ENCODE results near the gene EPHB4. TPM values are rescaled to one million over a fixed set of nuclear protein-coding genes. Genes with fewer than 3 reads are reported as not detected.

Gene EPHB4
- total and polyA plus RNA-seq, 2 experiments from 2014 or later: 23.3 to 164 TPM

- Histone ChIP-seq H2AFZ (no peak overlapping the region), H3K36me3 (ENCODE audit: insufficient read depth) (no peaks in the 10 kb centered on the region), H3K79me2 (replicated peaks; ENCODE audit: insufficient read depth) (no peaks in the 10 kb centered on the region), H3K4me2 (no peak overlapping the region), H4K20me1 (replicated peaks; ENCODE audit: insufficient read depth) (no peaks in the 10 kb centered on the region), H3K27me3 (ENCODE audit: insufficient read depth) (no peaks in the 10 kb centered on the region), H3K4me3 (no peak overlapping the region), H3K9me2 (ENCODE audit: insufficient read depth) (no peaks in the 10 kb centered on the region), H3K4me1 (ENCODE audit: insufficient read depth) (no peaks in the 10 kb centered on the region; the same call in 1 of the 2 replicates), H3K27ac (ENCODE audit: low read depth) (no peak overlapping the region), H3F3A (replicated peaks; ENCODE audit: low read depth) (no peaks in the 10 kb centered on the region)
- no peak for TF ChIP-seq JUNB (IDR thresholded peaks at IDR 0.05; ENCODE audit: unreplicated experiment)
- TF ChIP-seq CTCF (conservative IDR thresholded peaks at IDR 0.05; ENCODE audit: low read depth in 2 of 2): peak; percentile 24 to 39; a peak in 2 of 4 replicates
- peaks cover 6% of the 10 kb centered on the region; the same call in 2 of the 3 replicates for H3K9me3 Mint-ChIP-seq
- peak; percentile 73 for ATAC-seq
- no peak overlapping the region for H3K4me3 Mint-ChIP-seq
- H3K27ac Mint-ChIP-seq: no peak overlapping the region
- DNase-seq (ENCODE audit: low spot score): no peak
- no peaks in the 10 kb centered on the region for H3K36me3 Mint-ChIP-seq (ENCODE audit: low read depth)
- H3K27me3 Mint-ChIP-seq (ENCODE audit: insufficient read depth, low read depth, poor library complexity): peaks cover 5% of the 10 kb centered on the region
- peaks cover 8% of the 10 kb centered on the region for H3K4me1 Mint-ChIP-seq
Measured at GRCh38 chr7:100781255-100781654, 46.1 kb downstream of the EPHB4 start.

- Histone ChIP-seq H4K20me1 (replicated peaks; ENCODE audit: insufficient read depth) (no peaks in the 10 kb centered on the region), H3K9me2 (ENCODE audit: insufficient read depth) (no peaks in the 10 kb centered on the region), H2AFZ (peak overlapping the region; percentile 43; the same call in 1 of the 2 replicates), H3K4me1 (ENCODE audit: insufficient read depth) (no peaks in the 10 kb centered on the region), H3F3A (replicated peaks; ENCODE audit: low read depth) (no peaks in the 10 kb centered on the region), H3K27me3 (ENCODE audit: insufficient read depth) (no peaks in the 10 kb centered on the region), H3K27ac (ENCODE audit: low read depth) (no peak overlapping the region), H3K36me3 (ENCODE audit: insufficient read depth) (no peaks in the 10 kb centered on the region), H3K4me3 (no peak overlapping the region), H3K79me2 (replicated peaks; ENCODE audit: insufficient read depth) (no peaks in the 10 kb centered on the region), H3K4me2 (no peak overlapping the region)
- peaks cover 1% of the 10 kb centered on the region; the same call in 2 of the 3 replicates for H3K4me1 Mint-ChIP-seq
- no peaks in the 10 kb centered on the region for H3K36me3 Mint-ChIP-seq (ENCODE audit: low read depth)
- no peak overlapping the region for H3K4me3 Mint-ChIP-seq
- no peak for DNase-seq (ENCODE audit: low spot score)
- no peak overlapping the region for H3K27ac Mint-ChIP-seq
- peaks cover 6% of the 10 kb centered on the region for H3K27me3 Mint-ChIP-seq (ENCODE audit: insufficient read depth, low read depth, poor library complexity)
- peaks cover 2% of the 10 kb centered on the region; the same call in 1 of the 3 replicates for H3K9me3 Mint-ChIP-seq
- peak; percentile 76 for ATAC-seq
- TF ChIP-seq REST (IDR thresholded peaks at IDR 0.05; ENCODE audit: unreplicated experiment): no peak
- TF ChIP-seq NANOG (IDR thresholded peaks at IDR 0.05; ENCODE audit: borderline replicate concordance): no peak
- no peak for TF ChIP-seq ETS1 (IDR thresholded peaks at IDR 0.05)
- TF ChIP-seq ZNF462 (CRISPR knock-in tag; IDR thresholded peaks at IDR 0.05): no peak
- no peak for TF ChIP-seq CREB1 (CRISPR knock-in tag; IDR thresholded peaks at IDR 0.05; ENCODE audit: low read depth)
- no peak for TF ChIP-seq JUNB (IDR thresholded peaks at IDR 0.05; ENCODE audit: unreplicated experiment)
Measured at GRCh38 chr7:100779359-100779758, 48.0 kb downstream of the EPHB4 start.

All from GM23338 (cell line).